Osteocyte (in vitro differentiated cells): ENCODE results near the gene SERPINA5. TPM values are rescaled to one million over a fixed set of nuclear protein-coding genes. Genes with fewer than 3 reads are reported as not detected.
"Not testable (repeated sequence)": the region's sequence is repeated elsewhere in the genome, so short reads cannot be mapped to it uniquely, and the experiment has no call there.

Source experiments
- DNase-seq: peaks from one replicate; pipeline ENCODE4 v3.0.0; 2021; ENCODE audit warnings: mixed read lengths; ENCODE audit not compliant: unreplicated experiment; ENCODE audit errors: extremely low spot score
- H3K27ac Mint-ChIP-seq: one replicate; pipeline ENCODE4 v1.8.0; 2021; ENCODE audit warnings: mild to moderate bottlenecking, mixed read lengths; ENCODE audit not compliant: unreplicated experiment
- H3K27me3 Mint-ChIP-seq: one replicate; pipeline ENCODE4 v1.8.0; 2021; ENCODE audit warnings: mixed read lengths; ENCODE audit not compliant: unreplicated experiment
- H3K36me3 Mint-ChIP-seq: one replicate; pipeline ENCODE4 v1.8.0; 2021; ENCODE audit warnings: mixed read lengths; ENCODE audit not compliant: unreplicated experiment
- H3K4me1 Mint-ChIP-seq: one replicate; pipeline ENCODE4 v1.8.0; 2021; ENCODE audit warnings: mixed read lengths; ENCODE audit not compliant: unreplicated experiment
- H3K4me3 Mint-ChIP-seq: one replicate; pipeline ENCODE4 v1.8.0; 2021; ENCODE audit warnings: mild to moderate bottlenecking, moderate library complexity, mixed read lengths; ENCODE audit not compliant: unreplicated experiment
- H3K9me3 Mint-ChIP-seq: one replicate; pipeline ENCODE4 v1.8.0; 2021; ENCODE audit warnings: mixed read lengths; ENCODE audit not compliant: unreplicated experiment
- total RNA-seq: library from RNA; stranded (reverse); gene quantifications from 2 replicates; pipeline ENCODE4 v1.2.1, GENCODE V29; 2021
- TF ChIP-seq, protein P1 (sequence below): fragments of 200-600 bp; sonication (generic); IDR thresholded peaks from 2 replicates; pipeline ENCODE4 v1.5.0; 2021; ENCODE audit warnings: antibody characterized with exemption, mild to moderate bottlenecking, moderate library complexity

The SERPINA5 gene
- total RNA-seq, 1 donor from 2014 or later = 0.16 TPM

- no peaks in the 10 kb centered on the region for H3K36me3 Mint-ChIP-seq
- no peak overlapping the region for H3K4me3 Mint-ChIP-seq
- H3K27ac Mint-ChIP-seq = no peak overlapping the region
- H3K4me1 Mint-ChIP-seq = peaks cover 19% of the 10 kb centered on the region
- DNase-seq = no peak
- H3K27me3 Mint-ChIP-seq = no peaks in the 10 kb centered on the region
- H3K9me3 Mint-ChIP-seq = peaks cover 10% of the 10 kb centered on the region
- TF ChIP-seq, protein P1, sequence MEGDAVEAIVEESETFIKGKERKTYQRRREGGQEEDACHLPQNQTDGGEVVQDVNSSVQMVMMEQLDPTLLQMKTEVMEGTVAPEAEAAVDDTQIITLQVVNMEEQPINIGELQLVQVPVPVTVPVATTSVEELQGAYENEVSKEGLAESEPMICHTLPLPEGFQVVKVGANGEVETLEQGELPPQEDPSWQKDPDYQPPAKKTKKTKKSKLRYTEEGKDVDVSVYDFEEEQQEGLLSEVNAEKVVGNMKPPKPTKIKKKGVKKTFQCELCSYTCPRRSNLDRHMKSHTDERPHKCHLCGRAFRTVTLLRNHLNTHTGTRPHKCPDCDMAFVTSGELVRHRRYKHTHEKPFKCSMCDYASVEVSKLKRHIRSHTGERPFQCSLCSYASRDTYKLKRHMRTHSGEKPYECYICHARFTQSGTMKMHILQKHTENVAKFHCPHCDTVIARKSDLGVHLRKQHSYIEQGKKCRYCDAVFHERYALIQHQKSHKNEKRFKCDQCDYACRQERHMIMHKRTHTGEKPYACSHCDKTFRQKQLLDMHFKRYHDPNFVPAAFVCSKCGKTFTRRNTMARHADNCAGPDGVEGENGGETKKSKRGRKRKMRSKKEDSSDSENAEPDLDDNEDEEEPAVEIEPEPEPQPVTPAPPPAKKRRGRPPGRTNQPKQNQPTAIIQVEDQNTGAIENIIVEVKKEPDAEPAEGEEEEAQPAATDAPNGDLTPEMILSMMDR = no peak
These were observed 24.1 kb downstream of the SERPINA5 start for GRCh38 chr14:94605361-94605760.

DNA sequence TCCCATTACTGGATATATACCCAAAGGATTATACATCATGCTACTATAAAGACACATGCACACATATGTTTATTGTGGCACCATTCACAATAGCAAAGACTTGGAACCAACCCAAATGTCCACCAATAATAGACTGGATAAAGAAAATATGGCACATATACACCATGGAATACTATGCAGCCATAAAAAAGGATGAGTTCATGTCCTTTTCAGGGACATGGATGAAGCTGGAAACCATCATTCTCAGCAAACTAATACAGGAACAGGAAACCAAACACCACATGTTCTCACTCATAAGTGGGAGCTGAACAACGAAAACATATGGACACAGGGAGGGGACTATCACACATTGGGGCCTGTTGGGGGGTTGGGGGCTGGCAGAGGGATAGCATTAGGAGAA, 27.7 kb downstream of the SERPINA5 start:
- H3K36me3 Mint-ChIP-seq, H3K9me3 Mint-ChIP-seq, H3K27ac Mint-ChIP-seq, H3K27me3 Mint-ChIP-seq, DNase-seq, H3K4me3 Mint-ChIP-seq: not testable (repeated sequence)
- H3K4me1 Mint-ChIP-seq = peaks cover 13% of the 10 kb centered on the region

GRCh38 chr14:94611179-94611578, 30.0 kb downstream of the SERPINA5 start:
- Mint-ChIP-seq H3K36me3 (no peaks in the 10 kb centered on the region), H3K4me1 (peaks cover 13% of the 10 kb centered on the region), H3K4me3 (no peak overlapping the region), H3K27me3 (no peaks in the 10 kb centered on the region), H3K27ac (no peak overlapping the region), H3K9me3 (peaks cover 10% of the 10 kb centered on the region)
- TF ChIP-seq, protein P1 = no peak
- no peak for DNase-seq

DNA sequence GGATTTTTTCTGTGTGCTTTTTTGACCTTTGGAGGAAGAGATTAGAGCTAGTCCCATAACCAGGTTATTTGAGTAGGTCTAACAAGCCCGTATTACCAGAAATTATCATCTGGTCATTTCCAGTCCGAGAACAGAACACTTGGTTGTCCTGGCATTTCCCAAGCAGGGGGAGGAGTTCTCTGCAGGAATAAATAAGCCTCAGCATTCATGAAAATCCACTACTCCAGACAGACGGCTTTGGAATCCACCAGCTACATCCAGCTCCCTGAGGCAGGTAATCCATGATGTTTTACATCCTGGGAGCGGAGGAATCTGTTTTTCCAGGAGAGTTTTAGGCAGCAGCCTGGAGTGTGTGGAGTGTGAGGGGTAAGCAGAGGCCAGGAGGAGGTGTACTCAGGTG, 30.9 kb downstream of the SERPINA5 start, which contains the start of gene SERPINA3:
Gene SERPINA3, plus strand, starts transcription at position 218 of the 400 bp plus-strand sequence. CDS start 2,051 bp downstream, outside the sequence.
- H3K4me1 Mint-ChIP-seq = peaks cover 13% of the 10 kb centered on the region
- no peak for DNase-seq
- H3K9me3 Mint-ChIP-seq = peaks cover 11% of the 10 kb centered on the region
- H3K27me3 Mint-ChIP-seq = no peaks in the 10 kb centered on the region
- H3K36me3 Mint-ChIP-seq = no peaks in the 10 kb centered on the region
- H3K4me3 Mint-ChIP-seq = no peak within 1 kb of the TSS
- TF ChIP-seq, protein P1 = no peak
- H3K27ac Mint-ChIP-seq = peak within 1 kb of the TSS; percentile 38

DNA sequence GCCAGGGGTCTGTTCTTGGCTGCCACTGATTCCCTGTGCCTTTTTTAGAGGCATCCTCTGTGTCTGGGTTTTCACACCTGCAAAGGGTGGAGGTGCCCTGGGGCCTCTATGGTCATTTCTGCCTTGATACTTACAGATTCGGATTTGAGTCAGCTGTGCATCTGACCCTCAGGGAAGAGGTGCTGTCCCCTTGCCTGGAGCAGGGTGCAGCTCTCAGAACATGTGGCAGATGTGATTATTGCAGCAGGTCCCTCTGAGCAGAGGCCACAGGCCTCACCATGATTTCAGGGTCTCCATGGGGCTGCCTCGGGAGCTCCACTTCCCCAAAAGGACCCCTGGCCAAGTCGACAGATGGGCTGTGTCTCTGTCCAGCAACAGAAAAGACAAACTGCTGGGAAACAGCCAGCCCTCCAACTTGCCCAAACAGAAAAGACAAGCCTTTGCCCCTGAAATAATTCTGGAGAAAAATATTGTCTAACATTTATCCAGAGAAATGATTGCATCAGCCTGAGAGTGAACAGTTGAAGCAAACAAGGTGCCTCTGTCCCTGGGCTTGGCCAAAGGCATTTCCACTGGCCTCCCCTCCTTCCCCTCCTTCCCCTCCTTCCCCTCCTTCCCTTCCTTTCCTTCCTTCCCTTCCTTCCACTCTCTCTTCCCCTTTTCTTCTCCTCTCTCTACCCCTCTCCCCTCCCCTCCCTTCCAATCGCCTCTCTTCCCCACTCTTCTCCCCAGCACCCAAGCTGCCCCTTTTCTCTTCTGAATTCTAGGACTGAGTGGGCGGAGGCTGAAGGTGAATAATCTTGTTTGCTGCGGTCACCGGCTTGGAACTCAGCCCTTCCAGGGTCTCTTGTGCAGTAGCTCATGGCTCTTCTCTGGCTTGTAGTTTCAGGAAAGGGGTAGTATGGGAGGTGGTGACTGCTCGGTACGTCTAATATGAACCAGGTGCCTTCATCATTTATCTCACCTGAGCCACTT, 31.6 kb downstream of the SERPINA5 start:
- Mint-ChIP-seq H3K9me3 (peaks cover 15% of the 10 kb centered on the region), H3K4me3 (no peak overlapping the region), H3K27ac (peak overlapping the region; percentile 38), H3K36me3 (peaks cover 2% of the 10 kb centered on the region), H3K4me1 (peaks cover 13% of the 10 kb centered on the region), H3K27me3 (no peaks in the 10 kb centered on the region)
- TF ChIP-seq, protein P1 = no peak
- no peak for DNase-seq
